HG03565 (cell line): ENCODE results near the gene HDAC10.
A peak's percentile ranks its signal among the peaks of the same experiment; 100 is the strongest.

Experiments
- ATAC-seq: cut with Tn5 transposase; IDR thresholded peaks from one replicate; pipeline ENCODE4 v1.9.1; 2021; ENCODE audit warnings: mild to moderate bottlenecking, moderate library complexity; ENCODE audit not compliant: unreplicated experiment

Gene HDAC10

DNA sequence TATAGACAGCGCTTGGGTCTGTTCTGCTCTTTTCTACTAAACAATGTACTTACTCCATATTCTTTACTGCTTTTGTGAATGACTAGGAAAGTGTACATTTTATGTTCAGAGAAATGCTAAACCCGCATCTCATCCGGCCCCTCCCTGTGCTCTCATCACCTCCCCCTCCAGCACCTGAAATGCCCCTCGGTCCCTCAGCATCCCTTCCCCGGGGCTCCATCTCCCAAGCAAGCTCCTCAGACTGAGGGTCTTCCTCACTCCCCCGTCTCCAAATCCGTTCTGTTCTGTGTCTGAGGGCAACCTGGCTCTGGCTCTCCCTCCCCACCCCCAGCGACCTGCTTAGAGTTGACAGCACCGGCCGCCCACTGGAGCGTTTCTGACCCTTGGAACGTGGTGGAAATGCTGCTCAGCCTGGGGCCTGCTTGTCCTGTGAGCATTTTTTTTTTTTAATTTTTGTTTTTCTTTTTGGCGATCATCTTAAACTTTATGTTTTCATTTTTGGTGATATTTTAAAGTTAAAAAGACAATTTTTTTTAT, 48.9 kb downstream of the HDAC10 start:
- ATAC-seq, result no peak

DNA sequence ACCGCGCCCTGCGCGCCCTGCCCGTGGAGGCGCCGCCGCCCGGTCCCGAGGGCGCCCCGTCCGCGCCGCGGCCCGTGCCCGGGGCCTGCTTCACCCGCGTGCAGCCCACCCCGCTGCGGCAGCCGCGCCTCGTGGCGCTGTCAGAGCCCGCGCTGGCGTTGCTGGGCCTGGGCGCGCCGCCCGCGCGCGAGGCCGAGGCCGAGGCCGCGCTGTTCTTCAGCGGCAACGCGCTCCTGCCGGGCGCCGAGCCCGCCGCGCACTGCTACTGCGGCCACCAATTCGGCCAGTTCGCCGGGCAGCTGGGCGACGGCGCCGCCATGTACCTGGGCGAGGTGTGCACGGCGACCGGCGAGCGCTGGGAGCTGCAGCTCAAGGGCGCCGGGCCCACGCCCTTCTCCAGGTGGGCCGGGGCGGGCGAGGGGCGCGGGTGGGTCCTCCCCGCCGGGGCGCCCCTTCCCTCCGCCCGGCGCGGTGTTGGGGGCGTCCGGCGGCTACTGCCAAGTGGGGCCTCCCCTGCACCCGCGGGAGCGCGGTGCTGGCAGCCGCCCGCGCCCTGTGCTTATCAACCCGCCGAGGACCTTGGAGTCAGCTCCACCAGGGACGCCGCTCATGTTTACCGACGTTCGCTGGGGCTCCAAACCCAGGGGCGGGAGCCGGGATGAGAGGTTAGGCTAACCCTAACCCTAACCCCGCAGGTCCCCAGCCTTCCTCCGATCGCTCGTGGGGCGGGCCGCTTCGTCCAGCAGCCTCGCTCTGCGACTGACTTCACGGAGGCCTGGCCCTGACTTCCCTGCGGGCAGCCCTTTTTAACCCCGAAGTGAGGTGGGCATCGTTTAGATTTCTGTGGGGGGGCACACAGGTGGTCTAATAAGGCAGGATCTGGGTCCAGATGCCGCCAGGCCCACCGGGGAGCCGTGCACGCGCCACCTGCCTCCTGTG, 49.6 kb downstream of the HDAC10 start:
- ATAC-seq, result peak; percentile 21

DNA sequence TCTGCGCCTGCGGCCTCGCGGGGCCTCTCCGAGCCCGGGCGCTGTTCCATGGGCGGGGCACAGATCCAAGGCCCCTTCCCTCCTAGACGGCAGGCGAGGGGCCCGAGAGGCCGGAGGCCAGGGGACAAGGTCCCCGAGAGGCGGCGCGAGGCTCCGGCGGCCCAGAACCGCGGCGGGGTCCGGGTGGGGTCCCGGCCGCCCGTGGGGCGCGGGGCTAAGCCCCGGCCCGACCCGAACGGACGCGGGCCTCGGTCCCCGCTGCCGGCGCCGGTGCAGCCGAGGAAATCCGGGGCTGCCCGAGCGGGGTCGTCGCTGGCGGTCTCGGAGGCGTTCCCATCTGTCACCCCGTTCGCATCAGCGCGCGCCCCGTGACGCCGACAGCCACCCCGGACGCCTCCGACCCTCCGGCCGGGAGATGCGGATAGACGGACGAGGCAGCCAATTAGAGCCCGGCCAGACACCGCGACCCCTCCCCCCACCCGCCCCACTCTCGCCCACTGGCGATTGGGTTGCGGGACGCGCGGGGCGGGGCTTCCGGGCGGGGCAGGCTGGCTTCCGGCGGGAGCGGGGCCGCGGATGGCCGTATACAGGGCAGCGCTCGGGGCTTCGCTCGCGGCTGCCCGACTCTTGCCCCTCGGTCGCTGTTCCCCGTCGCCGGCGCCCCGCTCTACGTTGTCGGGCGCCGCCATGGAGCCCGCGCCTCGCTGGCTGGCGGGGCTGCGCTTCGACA, 50.4 kb downstream of the HDAC10 start, which contains the start of gene SELENOO:
Gene SELENOO (plus strand): TSS at position 551 of the 730 bp plus-strand sequence. CDS start 26 bp downstream, at position 577.
- peak; percentile 35 for ATAC-seq

DNA sequence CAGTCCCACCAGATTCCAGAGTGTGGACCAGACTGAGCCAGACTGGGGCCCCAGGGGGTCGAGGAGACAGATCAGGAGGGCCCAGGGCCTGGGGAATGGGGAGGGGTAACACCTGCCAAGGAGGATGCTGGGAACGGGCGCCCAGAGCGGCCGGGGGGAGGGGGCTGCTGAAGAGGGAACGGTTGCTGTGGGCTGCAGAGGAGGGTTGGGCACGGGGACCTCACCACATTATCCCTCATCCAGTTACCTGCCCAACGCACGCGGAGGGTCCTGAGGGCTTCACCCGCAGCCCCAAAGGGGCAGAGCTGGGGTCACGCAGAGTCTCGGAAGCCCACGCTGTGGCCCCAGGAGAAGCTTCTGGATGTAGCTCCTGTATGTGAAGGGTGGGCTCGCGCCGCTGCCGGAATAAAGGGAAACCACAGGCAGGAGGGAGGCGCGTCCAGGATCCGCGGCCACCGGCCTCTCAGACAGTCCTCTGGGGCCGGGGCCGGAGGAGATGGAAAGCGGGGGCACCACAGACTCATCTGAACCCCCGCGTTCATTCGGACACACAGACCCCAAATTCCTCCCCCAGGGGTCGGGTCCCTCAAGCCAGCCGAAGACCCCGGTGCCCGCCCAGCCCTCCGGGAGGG, 51.1 kb downstream of the HDAC10 start:
- no peak for ATAC-seq

DNA sequence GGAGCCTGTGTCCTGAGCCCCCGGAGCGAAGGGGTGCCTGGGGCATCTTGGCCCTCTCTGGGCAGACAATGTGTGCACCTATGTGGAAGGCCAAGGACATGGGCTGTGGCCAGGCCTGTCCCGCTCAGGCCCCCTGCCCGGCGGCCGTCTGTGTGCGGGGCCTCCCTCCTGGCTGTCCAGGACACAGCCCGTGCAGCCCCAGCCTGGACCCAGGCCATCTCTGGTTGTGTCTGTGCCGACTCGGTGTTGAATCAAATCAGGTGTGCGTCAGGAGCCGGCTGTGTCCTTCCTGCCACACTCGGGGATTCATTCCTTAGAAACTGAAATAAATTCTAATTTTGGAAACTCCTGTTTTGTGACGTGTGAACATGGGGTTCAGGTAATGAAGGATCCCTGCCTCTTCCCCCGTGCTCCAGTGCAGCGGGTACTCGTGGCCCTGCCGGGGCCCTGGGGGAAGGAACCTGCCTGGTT, 51.8 kb downstream of the HDAC10 start:
- no peak for ATAC-seq

DNA sequence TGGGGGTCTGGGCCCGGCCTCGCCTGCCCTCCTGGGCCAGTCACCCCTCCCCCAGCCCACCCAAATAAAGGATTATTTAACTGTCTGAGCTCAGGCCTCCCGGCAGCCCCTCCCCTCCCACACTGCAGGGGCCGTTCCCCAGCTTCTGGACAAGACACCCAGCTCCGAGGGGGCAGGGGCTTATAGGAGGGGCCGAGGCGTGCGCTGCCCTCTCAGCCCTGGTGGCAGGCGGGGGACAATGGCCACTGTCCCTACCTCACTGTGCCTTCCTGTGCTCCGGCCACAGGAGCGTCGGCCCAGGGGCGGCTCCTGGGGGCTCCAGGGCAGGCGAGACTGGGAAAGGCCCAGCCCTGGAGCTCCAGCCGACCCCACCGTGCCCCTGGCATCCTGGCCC, 52.4 kb downstream of the HDAC10 start:
- ATAC-seq, result no peak

DNA sequence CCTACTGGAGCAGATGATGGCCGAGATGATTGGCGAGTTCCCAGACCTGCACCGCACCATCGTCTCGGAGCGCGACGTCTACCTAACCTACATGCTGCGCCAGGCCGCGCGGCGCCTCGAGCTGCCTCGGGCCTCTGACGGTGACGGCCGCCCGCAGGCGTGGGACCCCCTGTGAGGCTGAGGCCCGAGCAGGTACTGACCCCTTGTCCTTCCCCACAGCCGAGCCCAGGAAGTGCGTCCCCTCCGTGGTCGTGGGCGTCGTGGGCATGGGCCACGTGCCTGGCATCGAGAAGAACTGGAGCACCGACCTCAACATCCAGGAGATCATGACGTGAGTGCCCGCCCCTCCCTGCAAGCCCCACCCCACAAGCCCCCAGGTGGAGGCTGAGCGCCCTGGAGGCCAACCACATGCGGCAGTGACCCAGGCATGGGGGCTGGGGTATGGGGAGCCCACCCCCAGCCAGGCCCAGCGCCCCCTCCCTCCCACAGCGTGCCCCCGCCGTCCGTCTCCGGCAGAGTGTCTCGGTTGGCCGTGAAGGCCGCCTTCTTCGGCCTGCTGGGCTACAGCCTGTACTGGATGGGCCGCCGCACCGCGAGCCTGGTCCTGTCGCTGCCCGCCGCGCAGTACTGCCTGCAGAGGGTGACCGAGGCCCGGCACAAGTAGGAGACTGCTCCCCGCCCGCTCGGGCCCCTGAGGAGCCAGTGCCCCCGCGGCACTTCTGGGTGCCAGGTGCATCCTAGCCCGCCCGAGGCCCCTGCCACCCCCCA, 53.0 kb downstream of the HDAC10 start:
- no peak for ATAC-seq

DNA sequence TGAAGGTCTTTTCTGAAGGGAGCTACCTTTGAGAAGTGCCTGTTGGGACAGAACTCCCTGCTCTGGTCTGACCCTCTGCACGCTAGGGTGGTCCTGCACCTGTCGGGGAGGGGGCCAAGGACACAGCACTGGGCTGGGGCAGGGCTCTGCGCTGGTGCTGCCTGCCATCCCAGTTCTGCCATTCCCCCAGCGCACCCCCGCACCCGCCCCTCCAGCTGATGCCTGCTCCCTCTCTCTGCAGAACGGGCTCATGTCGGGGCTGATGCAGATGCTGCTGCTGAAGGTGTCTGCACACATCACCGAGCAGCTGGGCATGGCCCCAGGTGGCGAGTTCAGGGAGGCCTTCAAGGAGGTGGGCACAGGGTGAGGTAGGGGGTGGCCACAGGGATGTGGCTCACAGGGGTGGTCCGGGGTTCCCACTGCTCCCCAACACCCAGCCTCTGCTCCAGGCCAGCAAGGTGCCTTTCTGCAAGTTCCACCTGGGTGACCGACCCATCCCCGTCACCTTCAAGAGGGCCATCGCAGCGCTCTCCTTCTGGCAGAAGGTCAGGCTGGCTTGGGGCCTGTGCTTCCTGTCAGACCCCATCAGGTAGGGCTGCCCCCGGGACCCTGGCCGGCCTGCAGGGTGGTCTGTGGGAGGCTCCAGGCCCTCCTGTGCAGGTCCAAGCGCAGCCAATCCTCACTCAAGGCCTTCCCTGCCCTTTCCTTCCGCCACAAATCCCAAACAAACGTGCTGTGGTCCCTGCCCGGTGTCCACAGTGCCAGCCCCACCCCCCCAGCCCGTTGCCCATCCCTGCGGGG, 53.9 kb downstream of the HDAC10 start:
- ATAC-seq, result no peak

DNA sequence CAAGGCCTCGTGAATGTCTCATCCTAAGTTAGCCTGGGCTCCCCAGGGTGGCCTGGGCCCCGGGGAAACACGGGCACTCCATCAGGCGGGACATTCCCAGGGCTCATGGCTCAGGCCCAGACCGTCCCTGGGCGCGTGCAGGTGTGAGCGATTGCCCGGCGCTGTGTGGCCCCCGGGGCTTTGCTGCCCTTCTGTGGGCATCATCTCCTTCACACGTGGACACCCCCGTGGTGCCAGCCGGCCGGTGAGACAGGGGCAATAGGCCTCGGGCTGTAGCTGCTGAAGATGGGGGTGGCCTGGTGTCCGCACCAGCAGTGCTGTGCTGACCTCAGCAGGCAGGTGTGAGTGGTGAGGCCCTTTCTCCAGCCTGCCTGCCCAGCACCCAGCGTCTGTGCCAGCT, 54.8 kb downstream of the HDAC10 start:
- no peak for ATAC-seq
